Nephron progenitor cell (in vitro differentiated cells): ENCODE data around the gene NCOA1.

ENCODE experiments used
- DNase-seq: peaks from one replicate; pipeline ENCODE4 v3.0.0; 2021
- H3K27ac Mint-ChIP-seq: 2 replicates; pipeline ENCODE4 v1.8.0; 2021; ENCODE audit warnings: mild to moderate bottlenecking, moderate library complexity, mixed read lengths
- H3K27me3 Mint-ChIP-seq: 2 replicates; pipeline ENCODE4 v1.8.0; 2021; ENCODE audit warnings: mild to moderate bottlenecking, low read depth, mixed read lengths; ENCODE audit not compliant: poor library complexity
- H3K36me3 Mint-ChIP-seq: 2 replicates; pipeline ENCODE4 v1.8.0; 2021; ENCODE audit warnings: low read depth, mixed read lengths
- H3K4me1 Mint-ChIP-seq: 2 replicates; pipeline ENCODE4 v1.8.0; 2021; ENCODE audit warnings: mixed read lengths
- H3K4me3 Mint-ChIP-seq: 2 replicates; pipeline ENCODE4 v1.8.0; 2021; ENCODE audit warnings: mild to moderate bottlenecking, moderate library complexity, mixed read lengths
- H3K9me3 Mint-ChIP-seq: 2 replicates; pipeline ENCODE4 v1.8.0; 2021; ENCODE audit warnings: mild to moderate bottlenecking, moderate library complexity, mixed read lengths
- TF ChIP-seq, protein P1 (sequence below): fragments of 200-600 bp; sonication (generic); IDR thresholded peaks from 2 replicates; pipeline ENCODE4 v1.5.0; 2021; ENCODE audit warnings: antibody characterized with exemption

Gene NCOA1

DNA sequence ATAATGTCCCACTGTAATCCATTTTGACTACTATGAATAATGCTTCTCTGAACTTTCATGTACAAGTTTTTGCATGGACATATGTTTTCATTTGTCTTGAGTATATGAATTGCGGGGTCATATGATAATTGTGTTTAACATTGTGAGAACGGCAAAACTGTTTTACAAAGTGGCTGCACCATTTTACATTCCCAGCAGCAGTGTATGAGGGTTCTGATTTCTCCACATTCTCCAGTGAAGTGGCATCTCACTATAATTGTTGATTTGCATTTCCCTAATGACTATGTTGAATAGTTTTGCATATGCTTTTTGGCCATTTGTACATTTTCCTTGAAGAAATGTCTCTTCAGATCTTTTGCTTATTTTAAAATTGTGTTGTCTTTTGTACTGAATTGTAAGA lies 20.1 kb downstream of the NCOA1 start:
- Mint-ChIP-seq H3K36me3 (no peaks in the 10 kb centered on the region), H3K27me3 (no peaks in the 10 kb centered on the region), H3K27ac (no peak overlapping the region), H3K4me3 (no peak overlapping the region), H3K4me1 (peaks cover 5% of the 10 kb centered on the region), H3K9me3 (no peaks in the 10 kb centered on the region)
- TF ChIP-seq, protein P1, sequence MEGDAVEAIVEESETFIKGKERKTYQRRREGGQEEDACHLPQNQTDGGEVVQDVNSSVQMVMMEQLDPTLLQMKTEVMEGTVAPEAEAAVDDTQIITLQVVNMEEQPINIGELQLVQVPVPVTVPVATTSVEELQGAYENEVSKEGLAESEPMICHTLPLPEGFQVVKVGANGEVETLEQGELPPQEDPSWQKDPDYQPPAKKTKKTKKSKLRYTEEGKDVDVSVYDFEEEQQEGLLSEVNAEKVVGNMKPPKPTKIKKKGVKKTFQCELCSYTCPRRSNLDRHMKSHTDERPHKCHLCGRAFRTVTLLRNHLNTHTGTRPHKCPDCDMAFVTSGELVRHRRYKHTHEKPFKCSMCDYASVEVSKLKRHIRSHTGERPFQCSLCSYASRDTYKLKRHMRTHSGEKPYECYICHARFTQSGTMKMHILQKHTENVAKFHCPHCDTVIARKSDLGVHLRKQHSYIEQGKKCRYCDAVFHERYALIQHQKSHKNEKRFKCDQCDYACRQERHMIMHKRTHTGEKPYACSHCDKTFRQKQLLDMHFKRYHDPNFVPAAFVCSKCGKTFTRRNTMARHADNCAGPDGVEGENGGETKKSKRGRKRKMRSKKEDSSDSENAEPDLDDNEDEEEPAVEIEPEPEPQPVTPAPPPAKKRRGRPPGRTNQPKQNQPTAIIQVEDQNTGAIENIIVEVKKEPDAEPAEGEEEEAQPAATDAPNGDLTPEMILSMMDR: no peak
- DNase-seq: no peak

DNA sequence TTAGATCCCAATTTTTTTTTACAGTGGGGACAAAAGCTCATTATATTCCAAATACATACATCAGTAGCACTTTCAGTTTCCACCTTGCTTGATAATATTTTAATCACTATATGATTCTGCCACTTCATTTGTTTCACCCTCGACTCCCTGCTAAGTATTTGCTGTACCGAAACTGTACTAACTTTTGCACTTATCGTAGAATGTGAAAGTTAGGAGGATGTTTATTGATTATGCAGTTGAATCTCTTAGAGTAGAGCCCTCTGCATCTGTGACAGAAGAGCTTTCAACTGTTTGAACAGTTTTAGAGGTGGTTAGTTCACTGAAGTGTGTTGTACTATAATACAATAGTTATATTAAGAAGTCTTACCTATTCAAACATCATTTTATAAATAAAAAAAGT lies 20.8 kb downstream of the NCOA1 start:
- H3K9me3 Mint-ChIP-seq: no peaks in the 10 kb centered on the region
- DNase-seq: no peak
- H3K36me3 Mint-ChIP-seq: no peaks in the 10 kb centered on the region
- H3K27me3 Mint-ChIP-seq: no peaks in the 10 kb centered on the region
- no peak overlapping the region for H3K27ac Mint-ChIP-seq
- no peak overlapping the region for H3K4me3 Mint-ChIP-seq
- peaks cover 11% of the 10 kb centered on the region for H3K4me1 Mint-ChIP-seq
- TF ChIP-seq, protein P1: no peak

DNA sequence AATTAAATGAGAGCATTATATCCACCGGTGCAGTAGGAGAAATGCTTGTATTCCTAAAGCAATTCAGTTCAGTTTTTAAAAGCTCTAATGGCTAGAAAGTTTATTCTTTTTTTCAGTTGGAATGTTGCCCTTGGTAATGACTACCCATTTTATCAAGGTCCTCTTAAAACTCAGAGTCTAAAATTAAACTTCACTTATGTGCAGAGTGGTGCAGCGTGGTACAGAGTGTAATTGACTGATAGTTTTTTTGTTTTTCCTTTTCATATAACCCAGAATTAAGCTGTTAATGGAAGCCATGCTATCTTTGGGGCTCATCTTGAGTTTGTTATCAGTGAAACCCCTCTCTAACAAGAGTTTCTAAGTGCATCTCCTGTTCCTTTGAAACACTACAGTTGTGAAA lies 21.4 kb downstream of the NCOA1 start:
- no peaks in the 10 kb centered on the region for H3K9me3 Mint-ChIP-seq

DNA sequence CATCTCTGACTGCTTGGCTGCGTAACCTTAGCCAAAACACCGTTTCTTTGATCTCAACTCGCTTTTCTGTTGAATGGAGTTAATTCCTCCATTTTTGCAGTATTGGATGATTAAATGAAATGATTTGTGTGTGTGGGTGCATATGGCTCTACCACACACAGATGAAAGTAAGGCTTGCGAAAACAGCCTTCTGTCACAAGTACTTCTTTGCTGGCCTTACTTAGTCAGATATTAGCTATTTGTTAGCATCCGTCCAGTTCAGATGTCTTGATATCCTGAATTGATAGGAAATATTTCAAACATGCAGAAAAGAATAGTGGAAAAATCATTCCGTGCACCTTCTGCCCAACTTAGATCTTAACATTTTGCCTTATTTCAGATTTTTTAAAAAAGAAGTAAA lies 21.8 kb downstream of the NCOA1 start:
- Mint-ChIP-seq H3K4me3 (no peak overlapping the region), H3K4me1 (peaks cover 19% of the 10 kb centered on the region), H3K36me3 (no peaks in the 10 kb centered on the region), H3K27me3 (no peaks in the 10 kb centered on the region), H3K27ac (no peak overlapping the region), H3K9me3 (no peaks in the 10 kb centered on the region)
- DNase-seq: no peak
- TF ChIP-seq, protein P1: no peak

More for the DNA sequence above, 21.4 kb downstream of the NCOA1 start:
- no peak for DNase-seq
- H3K4me3 Mint-ChIP-seq: no peak overlapping the region
- peaks cover 16% of the 10 kb centered on the region for H3K4me1 Mint-ChIP-seq
- no peak overlapping the region for H3K27ac Mint-ChIP-seq
- H3K36me3 Mint-ChIP-seq: no peaks in the 10 kb centered on the region
- no peaks in the 10 kb centered on the region for H3K27me3 Mint-ChIP-seq
- TF ChIP-seq, protein P1: no peak

DNA sequence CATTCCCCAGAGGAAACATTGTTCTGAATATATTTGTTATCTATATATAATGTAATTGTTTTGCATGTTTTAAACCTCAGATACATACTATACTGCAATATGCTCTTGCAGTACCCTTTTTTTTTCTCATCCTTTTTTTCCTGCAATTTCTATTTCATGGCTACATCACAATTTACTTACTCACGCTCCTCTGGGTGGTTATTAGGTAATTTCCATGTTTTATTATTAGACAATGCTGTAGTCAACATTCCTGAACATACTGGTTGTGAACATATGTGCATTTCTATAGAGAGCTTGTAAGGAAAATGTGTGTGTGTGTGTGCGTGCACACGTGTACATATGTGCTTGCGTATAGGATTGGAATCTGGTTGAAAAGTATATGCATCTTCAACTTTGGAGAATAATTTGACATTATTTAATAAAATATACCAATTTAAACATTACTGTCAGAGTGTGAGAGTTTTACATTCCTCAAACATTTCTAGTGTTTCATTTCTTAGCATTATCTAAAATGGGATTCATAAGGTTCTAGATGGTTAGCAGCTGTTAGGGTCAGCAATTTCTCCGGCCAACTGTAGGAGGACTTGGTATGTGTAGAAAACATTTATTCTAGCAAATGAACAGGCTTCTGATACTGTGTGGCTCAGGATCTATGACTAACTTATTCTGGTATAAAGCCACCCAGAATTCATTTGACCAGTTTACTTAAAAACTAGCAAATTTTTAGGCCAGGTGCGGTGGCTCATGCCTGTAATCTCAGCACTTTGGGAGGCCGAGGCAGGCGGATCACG lies 22.4 kb downstream of the NCOA1 start:
- Mint-ChIP-seq H3K27ac (no peak overlapping the region), H3K4me1 (peaks cover 19% of the 10 kb centered on the region), H3K9me3 (no peaks in the 10 kb centered on the region), H3K27me3 (no peaks in the 10 kb centered on the region), H3K4me3 (no peak overlapping the region), H3K36me3 (no peaks in the 10 kb centered on the region)
- DNase-seq: no peak
- TF ChIP-seq, protein P1: no peak

DNA sequence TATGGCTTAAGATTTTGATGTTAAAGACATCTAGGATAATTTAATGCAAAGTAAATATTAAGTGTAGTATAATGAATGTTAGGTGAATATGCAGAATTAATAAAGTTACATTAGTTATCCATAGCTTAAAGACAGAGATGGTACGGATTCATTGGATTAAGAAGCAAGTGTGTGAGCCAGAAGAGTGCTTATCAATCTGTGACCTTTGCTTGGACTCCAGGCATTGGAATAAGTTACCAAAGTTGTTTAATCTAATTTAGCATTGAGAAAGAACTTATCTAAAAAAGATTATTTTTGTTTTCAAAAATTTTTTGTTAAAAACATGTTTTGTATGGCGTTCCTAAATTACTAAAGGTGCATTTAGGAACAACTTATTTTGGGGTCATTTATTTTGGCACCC lies 23.8 kb downstream of the NCOA1 start:
- H3K4me1 Mint-ChIP-seq: peaks cover 19% of the 10 kb centered on the region

More for the DNA sequence above, 23.8 kb downstream of the NCOA1 start:
- no peak overlapping the region for H3K4me3 Mint-ChIP-seq
- TF ChIP-seq, protein P1: no peak
- H3K36me3 Mint-ChIP-seq: peaks cover 5% of the 10 kb centered on the region
- DNase-seq: no peak
- H3K9me3 Mint-ChIP-seq: peaks cover 9% of the 10 kb centered on the region
- no peak overlapping the region for H3K27ac Mint-ChIP-seq
- H3K27me3 Mint-ChIP-seq: no peaks in the 10 kb centered on the region
